HepG2 (cell line): ENCODE data around the gene FAM222B. TPM values are rescaled to one million over a fixed set of nuclear protein-coding genes. Genes with fewer than 3 reads are reported as not detected.

Source experiments
- CCDC6 ChIP-seq: sonication (generic); formaldehyde crosslinking; IDR thresholded peaks from 2 replicates; pipeline ENCODE4 v1.8.1; 2022; ENCODE audit warnings: mild to moderate bottlenecking, missing genetic modification reagents, moderate library complexity
- GATAD2A ChIP-seq: IDR thresholded peaks from 2 replicates; pipeline ENCODE4 v1.6.1; 2016
- GLMP ChIP-seq: sonication (generic); formaldehyde crosslinking; IDR thresholded peaks from 2 replicates; pipeline ENCODE4 v1.9.0; 2021; ENCODE audit warnings: missing genetic modification reagents, mild to moderate bottlenecking, borderline replicate concordance
- HDAC1 ChIP-seq: sonication (generic); formaldehyde crosslinking; IDR thresholded peaks from 2 replicates; pipeline ENCODE4 v1.5.1; 2020; ENCODE audit warnings: mild to moderate bottlenecking, missing genetic modification reagents
- PAWR ChIP-seq: sonication (generic); formaldehyde crosslinking; IDR thresholded peaks from 2 replicates; pipeline ENCODE4 v1.4.0; 2020; ENCODE audit warnings: missing genetic modification reagents, mild to moderate bottlenecking, borderline replicate concordance
- PHF20 ChIP-seq: sonication (generic); formaldehyde crosslinking; IDR thresholded peaks from 2 replicates; pipeline ENCODE4 v1.5.0; 2020; ENCODE audit warnings: mild to moderate bottlenecking, missing genetic modification reagents
- PHF8 ChIP-seq: sonication (generic); formaldehyde crosslinking; IDR thresholded peaks from 2 replicates; pipeline ENCODE4 v1.5.0; 2020; ENCODE audit warnings: missing genetic modification reagents
- RAD21 ChIP-seq: fragments of 450-650 bp; formaldehyde crosslinking; IDR thresholded peaks from 2 replicates; pipeline ENCODE4 v1.5.0; 2020; ENCODE audit warnings: mild to moderate bottlenecking
- SIX1 ChIP-seq: sonication (generic); formaldehyde crosslinking; IDR thresholded peaks from 2 replicates; pipeline ENCODE4 v1.4.0; 2020; ENCODE audit warnings: missing genetic modification reagents, borderline replicate concordance
- TBL1XR1 ChIP-seq: fragments of 150-350 bp; IDR thresholded peaks from 2 replicates; pipeline ENCODE4 v1.6.1; 2014; ENCODE audit warnings: borderline replicate concordance, low read length; ENCODE audit not compliant: partially characterized antibody
- ZBTB3 ChIP-seq: sonication (generic); formaldehyde crosslinking; IDR thresholded peaks from 2 replicates; pipeline ENCODE4 v1.4.0; 2020; ENCODE audit warnings: low read depth, mild to moderate bottlenecking, moderate library complexity, missing genetic modification reagents, borderline replicate concordance
- ZC3H13 ChIP-seq: sonication (generic); formaldehyde crosslinking; IDR thresholded peaks from 2 replicates; pipeline ENCODE4 v1.8.1; 2023; ENCODE audit warnings: mild to moderate bottlenecking, missing genetic modification reagents, moderate library complexity
- ZFY ChIP-seq: sonication (generic); formaldehyde crosslinking; IDR thresholded peaks from 2 replicates; pipeline ENCODE4 v1.4.0; 2020; ENCODE audit warnings: missing genetic modification reagents
- ZMYM3 ChIP-seq: sonication (generic); formaldehyde crosslinking; IDR thresholded peaks from 2 replicates; pipeline ENCODE4 v1.5.1; 2020; ENCODE audit warnings: mild to moderate bottlenecking, missing genetic modification reagents
- ZNF274 ChIP-seq: sonication (generic); formaldehyde crosslinking; IDR thresholded peaks from 2 replicates; pipeline ENCODE4 v1.5.1; 2020; ENCODE audit warnings: mild to moderate bottlenecking, missing genetic modification reagents
- ZNF30 ChIP-seq: sonication (generic); formaldehyde crosslinking; IDR thresholded peaks from 2 replicates; pipeline ENCODE4 v1.5.0; 2020; ENCODE audit warnings: mild to moderate bottlenecking, missing genetic modification reagents
- ZNF460 ChIP-seq: sonication (generic); formaldehyde crosslinking; IDR thresholded peaks from 2 replicates; pipeline ENCODE4 v1.5.1; 2020; ENCODE audit warnings: missing genetic modification reagents, mild to moderate bottlenecking, borderline replicate concordance
- ZNF510 ChIP-seq: sonication (generic); formaldehyde crosslinking; IDR thresholded peaks from 2 replicates; pipeline ENCODE4 v1.4.0; 2020; ENCODE audit warnings: low read depth, mild to moderate bottlenecking, missing genetic modification reagents
- ZNF512 ChIP-seq: sonication (generic); formaldehyde crosslinking; IDR thresholded peaks from 2 replicates; pipeline ENCODE4 v1.4.0; 2020; ENCODE audit warnings: mild to moderate bottlenecking, missing genetic modification reagents
- ZNF629 ChIP-seq: sonication (generic); formaldehyde crosslinking; conservative IDR thresholded peaks from 2 replicates; pipeline ENCODE4 v1.5.0; 2020; ENCODE audit warnings: missing genetic modification reagents
- polyA plus RNA-seq, 8 experiments: library from polyadenylated mRNA; depleted of rRNA in 3 of 8; stranded (reverse) in 7 of 8; unstranded in 1 of 8; fragments of >200 nt; fragmentation: Illumina TruSeq in 4 of 8; extraction: Trizol in 4 of 8; gene quantifications; 2 replicates each; pipeline versions ENCODE4 v1.2.1 to v1.2.3, GENCODE V29; 2011 to 2016; ENCODE audit warnings: low read depth in 4 of 8, missing spikeins in 1 of 8, mixed read lengths in 1 of 8; ENCODE audit not compliant: insufficient read depth in 1 of 8
- total RNA-seq, 5 experiments: library from RNA; depleted of rRNA; stranded (reverse); fragments of >200 nt; fragmentation: Illumina TruSeq; extraction: Trizol; gene quantifications; 2 replicates each; pipeline ENCODE4 v1.2.3, GENCODE V29; 2016; ENCODE audit warnings: low read depth in 1 of 5
- TF ChIP-seq, protein P1 (sequence below): sonication (generic); formaldehyde crosslinking; IDR thresholded peaks from 2 replicates; pipeline ENCODE4 v1.4.0; 2020; ENCODE audit warnings: missing genetic modification reagents
- TF ChIP-seq, protein P2 (sequence below): fragments of 450-650 bp; IDR thresholded peaks from 2 replicates; pipeline ENCODE4 v1.6.1; 2017
- TF ChIP-seq, protein P3 (sequence below): sonication (generic); formaldehyde crosslinking; IDR thresholded peaks from 2 replicates; pipeline ENCODE4 v1.4.0; 2020; ENCODE audit warnings: missing genetic modification reagents; ENCODE audit errors: not compliant biosample characterization

The FAM222B gene
- total and polyA plus RNA-seq, 2 of the 13 experiments (the other 11 are each of a cell fraction or from before 2014, with no cell fraction given) = 3.5 to 7.3 TPM

DNA sequence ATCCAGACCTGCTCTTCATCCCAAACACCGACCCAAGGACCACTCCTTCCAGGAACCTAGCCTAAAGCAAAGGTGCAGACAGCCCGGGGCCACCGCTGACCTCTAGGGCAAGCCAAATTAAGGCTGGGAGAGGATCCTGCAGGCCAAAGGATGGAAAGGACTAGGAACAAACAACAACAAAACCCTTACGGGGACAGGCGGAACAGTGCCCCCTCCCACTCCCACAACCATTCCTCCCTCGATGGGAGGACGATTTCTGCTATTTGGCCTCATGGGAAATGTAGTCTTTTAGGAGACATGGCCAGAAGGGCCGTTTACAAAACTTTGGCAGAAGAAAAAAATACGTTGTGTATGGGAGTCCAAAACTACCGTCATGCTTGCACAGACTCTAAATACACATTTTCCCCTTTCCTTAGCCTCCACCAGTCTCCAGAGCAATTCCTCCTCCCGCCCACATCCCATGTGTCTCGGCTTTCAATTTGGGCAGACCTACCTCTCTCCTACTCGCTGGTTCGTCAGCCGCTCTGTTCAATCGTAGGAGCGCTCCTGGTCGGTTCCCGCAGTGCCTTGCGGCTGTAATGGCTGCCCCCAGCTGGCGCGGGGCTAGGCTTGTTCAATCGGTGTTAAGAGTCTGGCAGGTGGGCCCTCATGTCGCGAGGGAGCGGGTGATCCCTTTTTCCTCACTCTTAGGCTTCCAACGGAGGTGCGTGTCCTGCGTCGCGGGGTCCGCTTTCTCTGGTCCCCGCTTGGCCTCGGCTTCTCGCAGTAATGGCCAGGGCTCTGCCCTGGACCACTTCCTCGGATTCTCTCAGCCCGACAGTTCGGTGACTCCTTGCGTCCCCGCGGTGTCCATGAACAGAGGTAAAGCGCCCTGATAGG, 12.1 kb upstream of the FAM222B start, which contains the start of gene ERAL1 (continued):
- TF ChIP-seq ZNF274 (CRISPR knock-in tag) (peak; percentile 43; the same call in 1 of the 2 replicates), ZNF30 (CRISPR knock-in tag) (no peak), PAWR (CRISPR knock-in tag) (no peak; the same call in 1 of the 2 replicates), ZNF512 (no peak), SIX1 (CRISPR knock-in tag) (peak; percentile 47; the same call in 1 of the 2 replicates), ZNF629 (no peak), ZMYM3 (peak; percentile 26; the same call in 1 of the 2 replicates), HDAC1 (peak; percentile 77), TBL1XR1 (no peak), CCDC6 (no peak), GLMP (CRISPR knock-in tag) (no peak), ZNF510 (CRISPR knock-in tag) (no peak; the same call in 1 of the 2 replicates), ZC3H13 (CRISPR knock-in tag) (peak; percentile 18; the same call in 1 of the 2 replicates), PHF8 (CRISPR knock-in tag) (peak; percentile 98), ZBTB3 (CRISPR knock-in tag) (no peak), PHF20 (CRISPR knock-in tag) (peak; percentile 96), ZNF460 (CRISPR knock-in tag) (no peak), ZFY (CRISPR knock-in tag) (peak; percentile 93), GATAD2A (CRISPR knock-in tag) (no peak), RAD21 (peak; percentile 31)
- TF ChIP-seq, protein P1, sequence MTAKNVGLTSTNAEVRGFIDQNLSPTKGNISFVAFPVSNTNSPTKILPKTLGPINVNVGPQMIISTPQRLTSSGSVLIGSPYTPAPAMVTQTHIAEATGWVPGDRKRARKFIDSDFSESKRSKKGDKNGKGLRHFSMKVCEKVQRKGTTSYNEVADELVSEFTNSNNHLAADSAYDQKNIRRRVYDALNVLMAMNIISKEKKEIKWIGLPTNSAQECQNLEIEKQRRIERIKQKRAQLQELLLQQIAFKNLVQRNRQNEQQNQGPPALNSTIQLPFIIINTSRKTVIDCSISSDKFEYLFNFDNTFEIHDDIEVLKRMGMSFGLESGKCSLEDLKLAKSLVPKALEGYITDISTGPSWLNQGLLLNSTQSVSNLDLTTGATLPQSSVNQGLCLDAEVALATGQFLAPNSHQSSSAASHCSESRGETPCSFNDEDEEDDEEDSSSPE (CRISPR knock-in tag) = peak; percentile 53
- TF ChIP-seq, protein P2, sequence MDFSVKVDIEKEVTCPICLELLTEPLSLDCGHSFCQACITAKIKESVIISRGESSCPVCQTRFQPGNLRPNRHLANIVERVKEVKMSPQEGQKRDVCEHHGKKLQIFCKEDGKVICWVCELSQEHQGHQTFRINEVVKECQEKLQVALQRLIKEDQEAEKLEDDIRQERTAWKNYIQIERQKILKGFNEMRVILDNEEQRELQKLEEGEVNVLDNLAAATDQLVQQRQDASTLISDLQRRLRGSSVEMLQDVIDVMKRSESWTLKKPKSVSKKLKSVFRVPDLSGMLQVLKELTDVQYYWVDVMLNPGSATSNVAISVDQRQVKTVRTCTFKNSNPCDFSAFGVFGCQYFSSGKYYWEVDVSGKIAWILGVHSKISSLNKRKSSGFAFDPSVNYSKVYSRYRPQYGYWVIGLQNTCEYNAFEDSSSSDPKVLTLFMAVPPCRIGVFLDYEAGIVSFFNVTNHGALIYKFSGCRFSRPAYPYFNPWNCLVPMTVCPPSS = no peak
- TF ChIP-seq, protein P3, sequence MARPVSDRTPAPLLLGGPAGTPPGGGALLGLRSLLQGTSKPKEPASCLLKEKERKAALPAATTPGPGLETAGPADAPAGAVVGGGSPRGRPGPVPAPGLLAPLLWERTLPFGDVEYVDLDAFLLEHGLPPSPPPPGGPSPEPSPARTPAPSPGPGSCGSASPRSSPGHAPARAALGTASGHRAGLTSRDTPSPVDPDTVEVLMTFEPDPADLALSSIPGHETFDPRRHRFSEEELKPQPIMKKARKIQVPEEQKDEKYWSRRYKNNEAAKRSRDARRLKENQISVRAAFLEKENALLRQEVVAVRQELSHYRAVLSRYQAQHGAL (CRISPR knock-in tag) = no peak
